WTC11 (cell line): ENCODE measurements around the gene SLITRK5.

ENCODE experiments used
- ATF3 ChIP-seq: sonication (generic); formaldehyde crosslinking; conservative IDR thresholded peaks from 2 replicates; pipeline ENCODE4 v1.8.1; 2022; ENCODE audit warnings: mild to moderate bottlenecking, missing genetic modification reagents
- CTCF ChIP-seq: fragments of 200-600 bp; IDR thresholded peaks from 2 replicates; pipeline ENCODE4 v1.8.0; 2022; ENCODE audit warnings: antibody characterized with exemption
- PREB ChIP-seq: sonication (generic); formaldehyde crosslinking; IDR thresholded peaks from 2 replicates; pipeline ENCODE4 v1.8.1; 2022; ENCODE audit warnings: mild to moderate bottlenecking, missing genetic modification reagents, moderate library complexity, borderline replicate concordance
- USF1 ChIP-seq: sonication (generic); formaldehyde crosslinking; IDR thresholded peaks from 2 replicates; pipeline ENCODE4 v1.8.0; 2022; ENCODE audit warnings: mild to moderate bottlenecking, missing genetic modification reagents
- ZNF138 ChIP-seq: sonication (generic); formaldehyde crosslinking; conservative IDR thresholded peaks from 2 replicates; pipeline ENCODE4 v1.8.1; 2022; ENCODE audit warnings: mild to moderate bottlenecking, moderate library complexity, missing genetic modification reagents

GRCh38 chr13:87677043-87677495 lies 5.9 kb downstream of the SLITRK5 start:
- TF ChIP-seq CTCF (no peak), USF1 (CRISPR knock-in tag) (no peak), ZNF138 (CRISPR knock-in tag) (no peak), ATF3 (no peak), PREB (CRISPR knock-in tag) (no peak)
